ENCODE data around the gene DISP1. TPM values are rescaled to one million over a fixed set of nuclear protein-coding genes. Genes with fewer than 3 reads are reported as not detected.

The DISP1 gene
- total and polyA plus RNA-seq, 10 of the 15 experiments (the other 5 are each of a cell fraction or from before 2014, with no cell fraction given), result 0.11 to 1.4 (median 0.72) TPM

- no peak for TF ChIP-seq NFYB (IDR thresholded peaks at IDR 0.05; ENCODE audit: insufficient read depth, low read depth, low read length)
- no peak for TF ChIP-seq RBBP5 (conservative IDR thresholded peaks at IDR 0.05)
- TF ChIP-seq, protein P1, sequence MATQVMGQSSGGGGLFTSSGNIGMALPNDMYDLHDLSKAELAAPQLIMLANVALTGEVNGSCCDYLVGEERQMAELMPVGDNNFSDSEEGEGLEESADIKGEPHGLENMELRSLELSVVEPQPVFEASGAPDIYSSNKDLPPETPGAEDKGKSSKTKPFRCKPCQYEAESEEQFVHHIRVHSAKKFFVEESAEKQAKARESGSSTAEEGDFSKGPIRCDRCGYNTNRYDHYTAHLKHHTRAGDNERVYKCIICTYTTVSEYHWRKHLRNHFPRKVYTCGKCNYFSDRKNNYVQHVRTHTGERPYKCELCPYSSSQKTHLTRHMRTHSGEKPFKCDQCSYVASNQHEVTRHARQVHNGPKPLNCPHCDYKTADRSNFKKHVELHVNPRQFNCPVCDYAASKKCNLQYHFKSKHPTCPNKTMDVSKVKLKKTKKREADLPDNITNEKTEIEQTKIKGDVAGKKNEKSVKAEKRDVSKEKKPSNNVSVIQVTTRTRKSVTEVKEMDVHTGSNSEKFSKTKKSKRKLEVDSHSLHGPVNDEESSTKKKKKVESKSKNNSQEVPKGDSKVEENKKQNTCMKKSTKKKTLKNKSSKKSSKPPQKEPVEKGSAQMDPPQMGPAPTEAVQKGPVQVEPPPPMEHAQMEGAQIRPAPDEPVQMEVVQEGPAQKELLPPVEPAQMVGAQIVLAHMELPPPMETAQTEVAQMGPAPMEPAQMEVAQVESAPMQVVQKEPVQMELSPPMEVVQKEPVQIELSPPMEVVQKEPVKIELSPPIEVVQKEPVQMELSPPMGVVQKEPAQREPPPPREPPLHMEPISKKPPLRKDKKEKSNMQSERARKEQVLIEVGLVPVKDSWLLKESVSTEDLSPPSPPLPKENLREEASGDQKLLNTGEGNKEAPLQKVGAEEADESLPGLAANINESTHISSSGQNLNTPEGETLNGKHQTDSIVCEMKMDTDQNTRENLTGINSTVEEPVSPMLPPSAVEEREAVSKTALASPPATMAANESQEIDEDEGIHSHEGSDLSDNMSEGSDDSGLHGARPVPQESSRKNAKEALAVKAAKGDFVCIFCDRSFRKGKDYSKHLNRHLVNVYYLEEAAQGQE (IDR thresholded peaks at IDR 0.05; ENCODE audit: low read depth, low read length), result no peak
- no peak for TF ChIP-seq CTCF (IDR thresholded peaks at IDR 0.05 in 2 of 3, conservative IDR thresholded peaks at IDR 0.05 in 1 of 3; ENCODE audit: control insufficient read depth in 2 of 3, extremely low read depth in 1 of 3, insufficient read depth in 1 of 3, low read depth in 3 of 3, low read length in 3 of 3)
- TF ChIP-seq GATAD2B (conservative IDR thresholded peaks at IDR 0.05; ENCODE audit: low read depth), result no peak
These were observed 23.7 kb upstream of the DISP1 start (continued) for GRCh38 chr1:222791006-222791710.

All from GM12878 (cell line).